D721Med (cell line): ENCODE measurements around the gene OR4F6.
"Not testable (repeated sequence)": the region's sequence is repeated elsewhere in the genome, so short reads cannot be mapped to it uniquely, and the experiment has no call there.

Source experiments
- DNase-seq: peaks from one replicate; pipeline ENCODE4 v3.0.0; 2011; ENCODE audit warnings: low spot score; ENCODE audit not compliant: insufficient read length
- FAIRE-seq: peaks from 2 replicates; lab custom pipeline; 2011; peaks lifted over from hg19 to GRCh38; lab: Jason Lieb, UNC
- CTCF ChIP-seq: IDR thresholded peaks from 2 replicates; pipeline ENCODE4 v1.5.1; 2012; ENCODE audit warnings: mild to moderate bottlenecking, control low read depth; ENCODE audit not compliant: insufficient read depth; ENCODE audit errors: missing control alignments

The OR4F6 gene, protein sequence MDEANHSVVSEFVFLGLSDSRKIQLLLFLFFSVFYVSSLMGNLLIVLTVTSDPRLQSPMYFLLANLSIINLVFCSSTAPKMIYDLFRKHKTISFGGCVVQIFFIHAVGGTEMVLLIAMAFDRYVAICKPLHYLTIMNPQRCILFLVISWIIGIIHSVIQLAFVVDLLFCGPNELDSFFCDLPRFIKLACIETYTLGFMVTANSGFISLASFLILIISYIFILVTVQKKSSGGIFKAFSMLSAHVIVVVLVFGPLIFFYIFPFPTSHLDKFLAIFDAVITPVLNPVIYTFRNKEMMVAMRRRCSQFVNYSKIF

DNA sequence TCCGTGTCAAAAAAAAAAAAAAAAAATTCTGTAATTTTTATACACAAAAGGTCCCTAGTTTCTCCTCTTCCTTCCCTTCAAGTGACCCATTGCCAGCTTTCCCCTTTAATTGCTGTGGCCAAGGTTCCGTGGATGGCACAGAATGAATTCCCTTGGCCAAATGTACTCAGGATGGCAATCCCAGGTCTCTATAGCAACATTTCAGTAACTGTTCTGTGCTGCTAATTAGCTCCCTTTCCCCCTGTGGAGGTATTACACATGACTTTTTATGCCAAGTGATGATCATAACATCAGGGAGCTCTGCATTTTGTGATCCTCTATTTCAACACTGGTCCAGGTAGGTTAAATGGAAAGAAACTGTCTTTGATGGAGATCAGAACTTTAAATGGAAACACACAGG, at the start of gene OR4F6:
TSS of gene OR4F6 (plus strand) at position 301 of the 400 bp plus-strand sequence. CDS start 2,211 bp downstream, outside the sequence.
- FAIRE-seq: no peak
- no peak for TF ChIP-seq CTCF
- DNase-seq: no peak

GRCh38 chr15:101764669-101765339, 38.5 kb upstream of the OR4F6 start:
- DNase-seq, FAIRE-seq: not testable (repeated sequence)

DNA sequence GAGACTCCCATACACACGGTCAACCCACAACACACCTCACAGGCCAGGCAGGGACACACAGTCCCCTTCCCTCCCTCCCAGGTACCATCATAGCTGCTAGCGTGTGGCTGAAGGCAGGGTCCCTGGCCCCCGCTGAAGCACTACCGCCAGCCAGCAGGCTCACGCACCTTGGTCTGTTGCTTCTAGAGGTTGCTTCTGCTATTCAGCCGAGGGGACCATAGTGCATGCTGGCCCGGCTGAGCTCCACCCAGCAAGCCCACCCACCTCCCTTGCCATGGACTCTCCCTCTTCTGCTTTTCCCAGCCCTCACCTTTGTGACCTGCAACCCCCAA, 38.0 kb upstream of the OR4F6 start:
- DNase-seq, FAIRE-seq: not testable (repeated sequence)

DNA sequence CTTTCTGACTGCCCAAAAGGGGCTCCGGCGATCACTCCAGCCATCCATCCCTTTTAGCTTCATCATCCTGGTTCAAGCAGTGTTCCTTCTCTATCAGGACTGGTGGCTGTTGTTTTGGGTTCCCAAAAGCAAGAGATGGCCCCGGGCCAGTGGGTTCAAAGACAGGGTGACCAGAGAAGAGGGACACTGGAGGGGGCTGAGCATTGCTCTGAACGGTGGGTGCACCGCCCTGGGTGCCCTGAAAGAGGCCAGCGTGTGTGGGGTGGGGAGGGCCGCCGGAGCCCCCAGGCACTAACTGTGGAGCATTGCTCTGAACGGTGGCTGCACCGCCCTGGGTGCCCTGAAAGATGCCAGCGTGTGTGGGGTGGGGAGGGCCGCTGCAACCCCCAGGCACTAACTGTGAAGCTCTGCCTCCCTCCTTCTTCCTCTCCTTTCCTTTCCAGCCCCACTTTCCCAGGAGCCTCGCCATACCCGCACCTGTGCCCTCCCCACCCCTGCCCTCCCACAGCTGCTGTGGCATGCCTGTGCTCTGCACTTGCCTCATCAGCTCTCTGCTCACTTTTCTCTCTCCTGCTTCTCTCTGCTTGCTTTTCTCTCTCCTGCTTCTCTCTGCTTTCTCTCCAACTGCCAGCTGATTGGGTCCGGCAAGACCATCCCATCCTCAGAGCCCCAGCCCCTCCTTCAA, 37.4 kb upstream of the OR4F6 start:
- no peak for DNase-seq
- FAIRE-seq: no peak
- no peak for TF ChIP-seq CTCF

- DNase-seq, FAIRE-seq: not testable (repeated sequence)
Observed at GRCh38 chr15:101767083-101767640, 36.1 kb upstream of the OR4F6 start.

- TF ChIP-seq CTCF: no peak
- DNase-seq: no peak
- FAIRE-seq: no peak
Observed at GRCh38 chr15:101772921-101773320, 30.4 kb upstream of the OR4F6 start.

- TF ChIP-seq CTCF: peak; percentile 14
- no peak for FAIRE-seq
- DNase-seq: no peak
Observed at GRCh38 chr15:101773496-101774100, 29.7 kb upstream of the OR4F6 start.

DNA sequence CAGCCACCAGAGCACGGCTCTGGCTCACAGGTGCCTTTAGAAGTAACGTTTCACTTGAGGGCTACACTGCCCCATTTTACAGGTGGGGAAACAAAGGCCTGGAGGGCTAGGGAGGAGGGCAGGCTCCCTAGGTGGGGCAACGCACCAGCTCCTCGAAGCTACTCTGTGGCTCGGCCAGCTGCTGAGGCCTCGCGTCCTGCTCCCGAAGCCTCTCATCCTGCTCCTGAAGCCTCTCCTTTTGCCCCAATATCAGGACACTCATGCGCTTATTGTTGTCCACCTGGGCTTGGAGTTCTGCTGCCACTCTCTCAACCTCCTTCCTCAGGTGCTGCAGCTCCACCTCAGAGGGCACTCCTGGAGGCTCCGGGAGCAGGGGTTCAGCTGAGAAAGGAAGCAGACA, 28.2 kb upstream of the OR4F6 start:
- no peak for TF ChIP-seq CTCF
- DNase-seq (no peak), FAIRE-seq (no peak)

DNA sequence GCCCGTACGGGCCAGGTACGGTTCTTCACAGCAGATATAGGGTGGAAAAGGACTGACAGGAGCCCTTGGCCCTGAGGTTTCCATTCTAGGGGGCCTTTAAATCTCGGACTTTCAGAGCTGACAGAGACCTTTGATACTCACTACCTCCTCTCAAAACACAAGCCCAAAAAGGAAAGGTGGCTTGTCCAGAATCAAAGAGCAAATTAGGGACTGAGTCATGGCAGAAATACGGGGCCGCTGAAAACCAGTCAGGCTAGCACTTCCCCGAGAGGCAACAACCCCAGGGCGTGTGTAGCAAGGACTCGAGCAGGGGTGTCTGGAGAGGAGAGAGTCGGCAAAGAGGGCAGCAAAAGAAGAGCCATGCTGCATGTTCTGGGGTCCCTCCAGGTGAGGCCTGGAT, 24.7 kb upstream of the OR4F6 start:
- DNase-seq, FAIRE-seq: not testable (repeated sequence)

DNA sequence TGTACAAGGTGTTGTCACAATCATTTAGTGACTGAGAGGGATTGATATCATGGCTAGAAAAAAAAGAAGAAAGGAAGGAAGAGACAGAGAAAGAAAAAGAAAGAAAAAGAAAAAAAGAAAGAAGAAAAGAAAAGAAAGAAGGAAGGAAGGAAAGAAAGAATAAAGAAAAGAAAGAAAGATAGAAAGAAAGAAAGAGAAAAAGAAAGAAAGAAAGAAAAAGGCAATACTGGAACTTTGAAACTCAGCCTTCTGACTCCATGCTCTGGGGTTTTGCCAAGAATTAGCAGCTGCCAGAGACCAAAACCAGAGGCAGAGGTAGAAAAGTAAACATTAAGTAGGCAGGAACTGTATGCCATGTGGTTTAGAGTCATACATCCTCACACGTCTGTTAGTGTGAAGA, 23.1 kb upstream of the OR4F6 start:
- FAIRE-seq, DNase-seq: not testable (repeated sequence)
